ENCODE results near the gene TIMM44. TPM values are rescaled to one million over a fixed set of nuclear protein-coding genes. Genes with fewer than 3 reads are reported as not detected.

Gene TIMM44
- total and polyA plus RNA-seq, 7 experiments from 2014 or later, result 16.7 to 97.6 (median 67.5) TPM

GRCh38 chr19:7914099-7914498 lies 29.4 kb downstream of the TIMM44 start:
- H3K27me3 Mint-ChIP-seq, result peaks cover 7 to 27% (median 9%) of the 10 kb centered on the region in 5 donors
- Histone ChIP-seq H3K27ac (ENCODE audit: low read depth, low read length) (no peak overlapping the region), H3K27me3 (ENCODE audit: control insufficient read depth in 2 of 2, insufficient read depth in 2 of 2, low read length in 2 of 2) (peaks cover 3 to 20% of the 10 kb centered on the region in 2 donors), H3K4me3 (ENCODE audit: low read length) (no peak overlapping the region), H3K36me3 (ENCODE audit: control insufficient read depth in 2 of 3, insufficient read depth in 3 of 3, low read length in 3 of 3) (peaks cover 0 to 39% (median 0%) of the 10 kb centered on the region in 3 experiments), H3K9me3 (ENCODE audit: control insufficient read depth in 2 of 3, low read length in 3 of 3) (no peaks in the 10 kb centered on the region), H3K4me1 (ENCODE audit: control insufficient read depth in 2 of 2, insufficient read depth in 2 of 2, low read length in 2 of 2) (peaks cover 9 to 14% of the 10 kb centered on the region in 2 donors)
- ChIA-PET CTCF (no interaction called here), POLR2A (interaction anchor here (0.8 kb wide), 1 partner anchor 10 kb away, joined by 4 read pairs; no protein-coding TSS in a partner anchor)
- peak overlapping the region in 1 of 9 donors; percentile 45 for H3K27ac Mint-ChIP-seq
- peaks cover 0 to 2% (median 0%) of the 10 kb centered on the region in 11 donors for H3K9me3 Mint-ChIP-seq
- intact Hi-C loops (cut with micrococcal nuclease), result loop anchor here in 1 of 2 donors (10.0 kb wide), 1 partner anchor 1799 kb away; the partner anchor contains the start of gene RFX2
- DNase-seq (no peak), ATAC-seq (no peak)
- H3K4me3 Mint-ChIP-seq, result no peak overlapping the region
- peaks cover 4 to 20% (median 8%) of the 10 kb centered on the region in 5 donors for H3K36me3 Mint-ChIP-seq
- peaks cover 0 to 23% (median 17%) of the 10 kb centered on the region in 7 donors for H3K4me1 Mint-ChIP-seq

- intact Hi-C loops (cut with micrococcal nuclease), result loop anchor here in 1 of 2 donors (10.0 kb wide), 1 partner anchor 1799 kb away; the partner anchor contains the start of gene RFX2
- H3K27ac Mint-ChIP-seq, result no peak overlapping the region
- peaks cover 3 to 18% of the 10 kb centered on the region in 2 donors for H3K27me3 ChIP-seq (ENCODE audit: control insufficient read depth in 2 of 2, insufficient read depth in 2 of 2, low read length in 2 of 2)
- H3K9me3 Mint-ChIP-seq, result peaks cover 0 to 2% (median 0%) of the 10 kb centered on the region in 11 donors
- H3K27ac ChIP-seq (ENCODE audit: low read depth, low read length), result no peak overlapping the region
- H3K4me3 ChIP-seq (ENCODE audit: low read length), result no peak overlapping the region
- POLR2A ChIA-PET, result no interaction called here
- peaks cover 0 to 22% (median 17%) of the 10 kb centered on the region in 7 donors for H3K4me1 Mint-ChIP-seq
- ATAC-seq, result no peak
- peaks cover 4 to 20% (median 8%) of the 10 kb centered on the region in 5 donors for H3K36me3 Mint-ChIP-seq
- H3K9me3 ChIP-seq (ENCODE audit: control insufficient read depth in 2 of 3, low read length in 3 of 3), result no peaks in the 10 kb centered on the region
- H3K4me1 ChIP-seq (ENCODE audit: control insufficient read depth in 2 of 2, insufficient read depth in 2 of 2, low read length in 2 of 2), result peaks cover 9 to 14% of the 10 kb centered on the region in 2 donors
- peaks cover 0 to 43% (median 0%) of the 10 kb centered on the region in 3 experiments for H3K36me3 ChIP-seq (ENCODE audit: control insufficient read depth in 2 of 3, insufficient read depth in 3 of 3, low read length in 3 of 3)
- peaks cover 7 to 27% (median 9%) of the 10 kb centered on the region in 5 donors for H3K27me3 Mint-ChIP-seq
- H3K4me3 Mint-ChIP-seq, result no peak overlapping the region
- DNase-seq, result no peak
- CTCF ChIA-PET, result no interaction called here
These were observed 29.8 kb downstream of the TIMM44 start for GRCh38 chr19:7913652-7914051.

GRCh38 chr19:7912697-7913564 lies 30.5 kb downstream of the TIMM44 start:
- Histone ChIP-seq H3K27ac (ENCODE audit: low read depth, low read length) (no peak overlapping the region), H3K27me3 (ENCODE audit: control insufficient read depth in 2 of 2, insufficient read depth in 2 of 2, low read length in 2 of 2) (peaks cover 3 to 10% of the 10 kb centered on the region in 2 donors), H3K4me3 (ENCODE audit: low read length) (no peak overlapping the region), H3K4me1 (ENCODE audit: control insufficient read depth in 2 of 2, insufficient read depth in 2 of 2, low read length in 2 of 2) (peaks cover 9 to 12% of the 10 kb centered on the region in 2 donors), H3K9me3 (ENCODE audit: control insufficient read depth in 2 of 3, low read length in 3 of 3) (no peaks in the 10 kb centered on the region), H3K36me3 (ENCODE audit: control insufficient read depth in 2 of 3, insufficient read depth in 3 of 3, low read length in 3 of 3) (peaks cover 0 to 45% (median 0%) of the 10 kb centered on the region in 3 experiments)
- H3K4me3 Mint-ChIP-seq, result no peak overlapping the region
- peak in 1 of 9 donors; percentile 5 for DNase-seq
- ChIA-PET POLR2A (interaction anchor here (1.6 kb wide), 1 partner anchor 7 kb away, joined by 8 read pairs; the partner anchor contains the start of gene SNAPC2), CTCF (no interaction called here)
- ATAC-seq, result no peak
- peaks cover 1 to 20% (median 8%) of the 10 kb centered on the region in 5 donors for H3K27me3 Mint-ChIP-seq
- H3K9me3 Mint-ChIP-seq, result peaks cover 0 to 2% (median 0%) of the 10 kb centered on the region in 11 donors
- peak overlapping the region in 1 of 9 donors; percentile 59 for H3K27ac Mint-ChIP-seq
- intact Hi-C loops (cut with micrococcal nuclease), result loop anchor here in 1 of 2 donors (10.0 kb wide), 1 partner anchor 1798 kb away; the partner anchor contains the start of gene RFX2
- peaks cover 4 to 20% (median 8%) of the 10 kb centered on the region in 5 donors for H3K36me3 Mint-ChIP-seq
- peaks cover 0 to 18% (median 14%) of the 10 kb centered on the region in 7 donors for H3K4me1 Mint-ChIP-seq

- intact Hi-C loops (cut with micrococcal nuclease), result loop anchor here in 1 of 2 donors (10.0 kb wide), 1 partner anchor 1797 kb away; the partner anchor contains the start of gene RFX2
- no peak for DNase-seq
- peaks cover 4 to 20% (median 8%) of the 10 kb centered on the region in 5 donors for H3K36me3 Mint-ChIP-seq
These were observed 31.2 kb downstream of the TIMM44 start for GRCh38 chr19:7912144-7912696.

GRCh38 chr19:7911508-7912143 lies 31.8 kb downstream of the TIMM44 start:
- ATAC-seq (no peak), DNase-seq (no peak)
- Histone ChIP-seq H3K36me3 (ENCODE audit: control insufficient read depth in 2 of 3, insufficient read depth in 3 of 3, low read length in 3 of 3) (peaks cover 0 to 51% (median 4%) of the 10 kb centered on the region in 3 experiments), H3K4me1 (ENCODE audit: control insufficient read depth in 2 of 2, insufficient read depth in 2 of 2, low read length in 2 of 2) (peaks cover 0 to 4% of the 10 kb centered on the region in 2 donors), H3K4me3 (ENCODE audit: low read length) (no peak overlapping the region), H3K27ac (ENCODE audit: low read depth, low read length) (no peak overlapping the region), H3K27me3 (ENCODE audit: control insufficient read depth in 2 of 2, insufficient read depth in 2 of 2, low read length in 2 of 2) (peaks cover 0 to 3% of the 10 kb centered on the region in 2 donors), H3K9me3 (ENCODE audit: control insufficient read depth in 2 of 3, low read length in 3 of 3) (no peaks in the 10 kb centered on the region)
- H3K4me1 Mint-ChIP-seq, result peaks cover 0 to 19% (median 13%) of the 10 kb centered on the region in 7 donors
- peak overlapping the region in 1 of 9 donors; percentile 52 for H3K27ac Mint-ChIP-seq
- intact Hi-C loops (cut with micrococcal nuclease), result loop anchor here in 1 of 2 donors (10.0 kb wide), 1 partner anchor 1797 kb away; the partner anchor contains the start of gene RFX2
- H3K9me3 Mint-ChIP-seq, result peaks cover 0 to 2% (median 0%) of the 10 kb centered on the region in 11 donors
- ChIA-PET CTCF (interaction anchor here (0.5 to 0.7 kb wide), 3 partner anchors 15 to 1156 kb away, joined by 4 to 7 read pairs (median 4); no protein-coding TSS in a partner anchor), POLR2A (interaction anchor here (1.0 to 1.6 kb wide), 2 partner anchors 9 kb away, joined by 3 to 8 read pairs; partner anchors contain the start of gene SNAPC2)
- peaks cover 0 to 13% (median 8%) of the 10 kb centered on the region in 5 donors for H3K27me3 Mint-ChIP-seq
- peaks cover 4 to 20% (median 8%) of the 10 kb centered on the region in 5 donors for H3K36me3 Mint-ChIP-seq
- no peak overlapping the region for H3K4me3 Mint-ChIP-seq

More at GRCh38 chr19:7912144-7912696, 31.2 kb downstream of the TIMM44 start:
- Mint-ChIP-seq H3K27me3 (peaks cover 0 to 16% (median 8%) of the 10 kb centered on the region in 5 donors), H3K4me1 (peaks cover 0 to 20% (median 14%) of the 10 kb centered on the region in 7 donors), H3K4me3 (no peak overlapping the region), H3K9me3 (peaks cover 0 to 2% (median 0%) of the 10 kb centered on the region in 11 donors), H3K27ac (peak overlapping the region in 1 of 9 donors; percentile 52)
- Histone ChIP-seq H3K36me3 (ENCODE audit: control insufficient read depth in 2 of 3, insufficient read depth in 3 of 3, low read length in 3 of 3) (peaks cover 0 to 51% (median 2%) of the 10 kb centered on the region in 3 experiments), H3K4me3 (ENCODE audit: low read length) (no peak overlapping the region), H3K27me3 (ENCODE audit: control insufficient read depth in 2 of 2, insufficient read depth in 2 of 2, low read length in 2 of 2) (peaks cover 3 to 5% of the 10 kb centered on the region in 2 donors), H3K9me3 (ENCODE audit: control insufficient read depth in 2 of 3, low read length in 3 of 3) (no peaks in the 10 kb centered on the region), H3K27ac (ENCODE audit: low read depth, low read length) (no peak overlapping the region), H3K4me1 (ENCODE audit: control insufficient read depth in 2 of 2, insufficient read depth in 2 of 2, low read length in 2 of 2) (peaks cover 5 to 8% of the 10 kb centered on the region in 2 donors)
- ChIA-PET POLR2A (interaction anchor here (1.0 to 1.6 kb wide), 2 partner anchors 8 to 9 kb away, joined by 3 to 8 read pairs; partner anchors contain the start of gene SNAPC2), CTCF (interaction anchor here (0.6 to 0.7 kb wide), 2 partner anchors 16 to 1157 kb away, joined by 4 read pairs; no protein-coding TSS in a partner anchor)
- ATAC-seq, result no peak
